WTC11 (cell line): ENCODE data around the gene NDOR1. TPM values are rescaled to one million over a fixed set of nuclear protein-coding genes. Genes with fewer than 3 reads are reported as not detected.

Experiments
- ATF1 ChIP-seq: sonication (generic); formaldehyde crosslinking; IDR thresholded peaks from 2 replicates; pipeline ENCODE4 v1.8.1; 2023; ENCODE audit warnings: mild to moderate bottlenecking, moderate library complexity, missing genetic modification reagents
- CREB1 ChIP-seq: sonication (generic); formaldehyde crosslinking; IDR thresholded peaks from 2 replicates; pipeline ENCODE4 v1.8.0; 2023; ENCODE audit warnings: mild to moderate bottlenecking, missing genetic modification reagents
- ERG ChIP-seq: fragments of 250-450 bp; sonication (Bioruptor Pico); IDR thresholded peaks from 2 replicates; pipeline ENCODE4 v1.8.0; 2021; ENCODE audit warnings: mild to moderate bottlenecking
- FOXJ3 ChIP-seq: sonication (generic); formaldehyde crosslinking; IDR thresholded peaks from 2 replicates; pipeline ENCODE4 v1.9.0; 2021; ENCODE audit warnings: missing genetic modification reagents, mild to moderate bottlenecking, borderline replicate concordance
- FOXK1 ChIP-seq: sonication (generic); formaldehyde crosslinking; IDR thresholded peaks from 2 replicates; pipeline ENCODE4 v1.8.0; 2022; ENCODE audit warnings: mild to moderate bottlenecking, moderate library complexity, missing genetic modification reagents
- GRHL2 ChIP-seq: fragments of 250-450 bp; sonication (Bioruptor Pico); IDR thresholded peaks from 2 replicates; pipeline ENCODE4 v1.8.0; 2022; ENCODE audit warnings: mild to moderate bottlenecking, moderate library complexity; ENCODE audit not compliant: insufficient replicate concordance, severe bottlenecking
- HMGA2 ChIP-seq: fragments of 250-450 bp; sonication (Bioruptor Pico); IDR thresholded peaks from 2 replicates; pipeline ENCODE4 v1.4.0; 2021; ENCODE audit warnings: mild to moderate bottlenecking, moderate library complexity
- IRF2 ChIP-seq: sonication (generic); formaldehyde crosslinking; IDR thresholded peaks from 2 replicates; pipeline ENCODE4 v1.8.0; 2022; ENCODE audit warnings: low read depth, missing genetic modification reagents, borderline replicate concordance
- MYBL2 ChIP-seq: sonication (generic); formaldehyde crosslinking; IDR thresholded peaks from 2 replicates; pipeline ENCODE4 v1.8.1; 2023; ENCODE audit warnings: mild to moderate bottlenecking, moderate library complexity, missing genetic modification reagents
- NR1H2 ChIP-seq: sonication (generic); formaldehyde crosslinking; IDR thresholded peaks from 2 replicates; pipeline ENCODE4 v1.9.0; 2021; ENCODE audit warnings: mild to moderate bottlenecking, moderate library complexity, missing genetic modification reagents
- NR2C2 ChIP-seq: sonication (generic); formaldehyde crosslinking; IDR thresholded peaks from 2 replicates; pipeline ENCODE4 v1.8.0; 2022; ENCODE audit warnings: mild to moderate bottlenecking, missing genetic modification reagents
- RORB ChIP-seq: fragments of 250-450 bp; sonication (Bioruptor Pico); IDR thresholded peaks from 2 replicates; pipeline ENCODE4 v1.9.0; 2021; ENCODE audit warnings: mild to moderate bottlenecking
- USF2 ChIP-seq: sonication (generic); formaldehyde crosslinking; IDR thresholded peaks from 2 replicates; pipeline ENCODE4 v1.8.1; 2023; ENCODE audit warnings: mild to moderate bottlenecking, missing genetic modification reagents, moderate library complexity
- ZBTB43 ChIP-seq: sonication (generic); formaldehyde crosslinking; IDR thresholded peaks from 2 replicates; pipeline ENCODE4 v1.8.1; 2023; ENCODE audit warnings: mild to moderate bottlenecking, missing genetic modification reagents
- ZNF263 ChIP-seq: sonication (generic); formaldehyde crosslinking; IDR thresholded peaks from 2 replicates; pipeline ENCODE4 v1.8.1; 2022; ENCODE audit warnings: low read depth, mild to moderate bottlenecking, moderate library complexity, missing genetic modification reagents
- ZNF671 ChIP-seq: fragments of 250-450 bp; sonication (Bioruptor Pico); IDR thresholded peaks from 2 replicates; pipeline ENCODE4 v1.8.0; 2021; ENCODE audit warnings: mild to moderate bottlenecking
- total RNA-seq: library from RNA; stranded (reverse); gene quantifications from 3 replicates; pipeline ENCODE4 v1.2.3, GENCODE V29; 2021
- TF ChIP-seq, protein P1 (sequence below): sonication (generic); formaldehyde crosslinking; IDR thresholded peaks from 2 replicates; pipeline ENCODE4 v1.8.0; 2023; ENCODE audit warnings: missing genetic modification reagents, mild to moderate bottlenecking, borderline replicate concordance
- TF ChIP-seq, protein P2 (sequence below): fragments of 250-450 bp; sonication (Bioruptor Pico); IDR thresholded peaks from 2 replicates; pipeline ENCODE4 v1.9.0; 2021; ENCODE audit warnings: mild to moderate bottlenecking, borderline replicate concordance
- TF ChIP-seq, protein P3 (sequence below): sonication (generic); formaldehyde crosslinking; IDR thresholded peaks from 2 replicates; pipeline ENCODE4 v1.8.0; 2022; ENCODE audit warnings: mild to moderate bottlenecking, missing genetic modification reagents
- TF ChIP-seq, protein P4 (sequence below): sonication (generic); formaldehyde crosslinking; IDR thresholded peaks from 2 replicates; pipeline ENCODE4 v1.8.1; 2023; ENCODE audit warnings: mild to moderate bottlenecking, missing genetic modification reagents
- TF ChIP-seq, protein P5 (sequence below): sonication (generic); formaldehyde crosslinking; IDR thresholded peaks from 2 replicates; pipeline ENCODE4 v1.8.0; 2023; ENCODE audit warnings: missing genetic modification reagents

NDOR1 gene
- total RNA-seq, 1 experiment from 2014 or later = 49.0 TPM

DNA sequence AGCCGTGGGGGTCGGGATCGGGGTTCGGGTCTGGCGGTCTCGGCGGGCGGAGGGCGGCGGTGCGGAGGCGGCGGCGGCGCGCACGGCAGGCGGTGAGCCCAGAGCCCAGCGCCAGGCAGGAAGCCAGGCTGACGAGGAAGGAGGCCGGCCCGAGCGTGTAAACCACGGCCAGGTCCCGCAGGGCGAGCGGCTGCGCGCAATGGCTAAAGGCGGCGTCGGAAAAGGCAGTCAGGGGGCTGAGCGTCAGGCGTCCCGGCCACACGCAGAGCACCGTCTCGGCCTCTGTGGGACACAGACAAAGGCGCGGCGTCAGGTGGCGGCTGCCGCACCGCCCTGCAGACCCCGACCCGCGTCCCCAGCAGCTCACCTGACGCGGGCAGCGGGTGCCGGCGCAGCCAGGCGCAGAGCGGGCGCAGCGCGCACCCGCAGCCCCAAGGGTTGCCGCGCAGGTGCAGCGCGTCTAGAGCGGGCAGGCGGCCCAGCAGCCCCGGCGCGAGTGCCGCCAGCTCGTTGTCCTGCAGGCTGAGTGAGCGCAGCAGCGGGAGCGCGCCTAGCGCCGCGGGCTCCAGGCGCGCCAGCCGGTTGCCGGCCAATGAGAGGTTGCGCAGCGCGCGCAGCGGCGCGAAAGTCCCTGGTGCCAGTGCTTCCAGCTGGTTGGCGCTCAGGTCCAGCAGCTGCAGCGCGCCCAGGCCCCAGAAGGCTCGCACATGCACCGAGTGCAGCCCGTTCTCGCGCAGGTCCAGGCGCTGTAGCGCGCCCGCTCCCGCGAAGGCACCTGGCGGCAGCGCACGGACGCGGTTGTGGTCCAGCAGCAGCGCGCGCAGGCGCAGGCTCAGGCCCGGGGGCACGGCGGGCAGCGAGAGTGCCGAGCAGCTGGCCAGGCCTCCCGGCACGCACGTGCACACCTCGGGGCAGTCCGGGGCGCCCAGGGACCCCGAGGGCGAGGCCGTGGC, 36.3 kb upstream of the NDOR1 start (continued):
- TF ChIP-seq, protein P1, sequence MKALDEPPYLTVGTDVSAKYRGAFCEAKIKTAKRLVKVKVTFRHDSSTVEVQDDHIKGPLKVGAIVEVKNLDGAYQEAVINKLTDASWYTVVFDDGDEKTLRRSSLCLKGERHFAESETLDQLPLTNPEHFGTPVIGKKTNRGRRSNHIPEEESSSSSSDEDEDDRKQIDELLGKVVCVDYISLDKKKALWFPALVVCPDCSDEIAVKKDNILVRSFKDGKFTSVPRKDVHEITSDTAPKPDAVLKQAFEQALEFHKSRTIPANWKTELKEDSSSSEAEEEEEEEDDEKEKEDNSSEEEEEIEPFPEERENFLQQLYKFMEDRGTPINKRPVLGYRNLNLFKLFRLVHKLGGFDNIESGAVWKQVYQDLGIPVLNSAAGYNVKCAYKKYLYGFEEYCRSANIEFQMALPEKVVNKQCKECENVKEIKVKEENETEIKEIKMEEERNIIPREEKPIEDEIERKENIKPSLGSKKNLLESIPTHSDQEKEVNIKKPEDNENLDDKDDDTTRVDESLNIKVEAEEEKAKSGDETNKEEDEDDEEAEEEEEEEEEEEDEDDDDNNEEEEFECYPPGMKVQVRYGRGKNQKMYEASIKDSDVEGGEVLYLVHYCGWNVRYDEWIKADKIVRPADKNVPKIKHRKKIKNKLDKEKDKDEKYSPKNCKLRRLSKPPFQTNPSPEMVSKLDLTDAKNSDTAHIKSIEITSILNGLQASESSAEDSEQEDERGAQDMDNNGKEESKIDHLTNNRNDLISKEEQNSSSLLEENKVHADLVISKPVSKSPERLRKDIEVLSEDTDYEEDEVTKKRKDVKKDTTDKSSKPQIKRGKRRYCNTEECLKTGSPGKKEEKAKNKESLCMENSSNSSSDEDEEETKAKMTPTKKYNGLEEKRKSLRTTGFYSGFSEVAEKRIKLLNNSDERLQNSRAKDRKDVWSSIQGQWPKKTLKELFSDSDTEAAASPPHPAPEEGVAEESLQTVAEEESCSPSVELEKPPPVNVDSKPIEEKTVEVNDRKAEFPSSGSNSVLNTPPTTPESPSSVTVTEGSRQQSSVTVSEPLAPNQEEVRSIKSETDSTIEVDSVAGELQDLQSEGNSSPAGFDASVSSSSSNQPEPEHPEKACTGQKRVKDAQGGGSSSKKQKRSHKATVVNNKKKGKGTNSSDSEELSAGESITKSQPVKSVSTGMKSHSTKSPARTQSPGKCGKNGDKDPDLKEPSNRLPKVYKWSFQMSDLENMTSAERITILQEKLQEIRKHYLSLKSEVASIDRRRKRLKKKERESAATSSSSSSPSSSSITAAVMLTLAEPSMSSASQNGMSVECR (CRISPR knock-in tag) = peak; percentile 90; the same call in 1 of the 2 replicates
- TF ChIP-seq, protein P2, sequence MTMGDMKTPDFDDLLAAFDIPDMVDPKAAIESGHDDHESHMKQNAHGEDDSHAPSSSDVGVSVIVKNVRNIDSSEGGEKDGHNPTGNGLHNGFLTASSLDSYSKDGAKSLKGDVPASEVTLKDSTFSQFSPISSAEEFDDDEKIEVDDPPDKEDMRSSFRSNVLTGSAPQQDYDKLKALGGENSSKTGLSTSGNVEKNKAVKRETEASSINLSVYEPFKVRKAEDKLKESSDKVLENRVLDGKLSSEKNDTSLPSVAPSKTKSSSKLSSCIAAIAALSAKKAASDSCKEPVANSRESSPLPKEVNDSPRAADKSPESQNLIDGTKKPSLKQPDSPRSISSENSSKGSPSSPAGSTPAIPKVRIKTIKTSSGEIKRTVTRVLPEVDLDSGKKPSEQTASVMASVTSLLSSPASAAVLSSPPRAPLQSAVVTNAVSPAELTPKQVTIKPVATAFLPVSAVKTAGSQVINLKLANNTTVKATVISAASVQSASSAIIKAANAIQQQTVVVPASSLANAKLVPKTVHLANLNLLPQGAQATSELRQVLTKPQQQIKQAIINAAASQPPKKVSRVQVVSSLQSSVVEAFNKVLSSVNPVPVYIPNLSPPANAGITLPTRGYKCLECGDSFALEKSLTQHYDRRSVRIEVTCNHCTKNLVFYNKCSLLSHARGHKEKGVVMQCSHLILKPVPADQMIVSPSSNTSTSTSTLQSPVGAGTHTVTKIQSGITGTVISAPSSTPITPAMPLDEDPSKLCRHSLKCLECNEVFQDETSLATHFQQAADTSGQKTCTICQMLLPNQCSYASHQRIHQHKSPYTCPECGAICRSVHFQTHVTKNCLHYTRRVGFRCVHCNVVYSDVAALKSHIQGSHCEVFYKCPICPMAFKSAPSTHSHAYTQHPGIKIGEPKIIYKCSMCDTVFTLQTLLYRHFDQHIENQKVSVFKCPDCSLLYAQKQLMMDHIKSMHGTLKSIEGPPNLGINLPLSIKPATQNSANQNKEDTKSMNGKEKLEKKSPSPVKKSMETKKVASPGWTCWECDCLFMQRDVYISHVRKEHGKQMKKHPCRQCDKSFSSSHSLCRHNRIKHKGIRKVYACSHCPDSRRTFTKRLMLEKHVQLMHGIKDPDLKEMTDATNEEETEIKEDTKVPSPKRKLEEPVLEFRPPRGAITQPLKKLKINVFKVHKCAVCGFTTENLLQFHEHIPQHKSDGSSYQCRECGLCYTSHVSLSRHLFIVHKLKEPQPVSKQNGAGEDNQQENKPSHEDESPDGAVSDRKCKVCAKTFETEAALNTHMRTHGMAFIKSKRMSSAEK (CRISPR knock-in tag) = no peak
- TF ChIP-seq GRHL2 (CRISPR knock-in tag) (no peak), RORB (no peak), USF2 (CRISPR knock-in tag) (peak; percentile 48; the same call in 1 of the 2 replicates), IRF2 (CRISPR knock-in tag) (0 out of 2 replicates have a peak, but pooled peaks have one; percentile 44), FOXK1 (peak; percentile 85; the same call in 1 of the 2 replicates), NR2C2 (CRISPR knock-in tag) (0 out of 2 replicates have a peak, but pooled peaks have one; percentile 11), ZNF263 (CRISPR knock-in tag) (no peak), ZBTB43 (no peak), ATF1 (CRISPR knock-in tag) (no peak), MYBL2 (CRISPR knock-in tag) (0 out of 2 replicates have a peak, but pooled peaks have one; percentile 13), FOXJ3 (no peak), ERG (CRISPR knock-in tag) (no peak), HMGA2 (CRISPR knock-in tag) (no peak), CREB1 (CRISPR knock-in tag) (no peak), ZNF671 (CRISPR knock-in tag) (no peak), NR1H2 (no peak)
- TF ChIP-seq, protein P3, sequence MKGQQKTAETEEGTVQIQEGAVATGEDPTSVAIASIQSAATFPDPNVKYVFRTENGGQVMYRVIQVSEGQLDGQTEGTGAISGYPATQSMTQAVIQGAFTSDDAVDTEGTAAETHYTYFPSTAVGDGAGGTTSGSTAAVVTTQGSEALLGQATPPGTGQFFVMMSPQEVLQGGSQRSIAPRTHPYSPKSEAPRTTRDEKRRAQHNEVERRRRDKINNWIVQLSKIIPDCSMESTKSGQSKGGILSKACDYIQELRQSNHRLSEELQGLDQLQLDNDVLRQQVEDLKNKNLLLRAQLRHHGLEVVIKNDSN (CRISPR knock-in tag) = no peak
- TF ChIP-seq, protein P4, sequence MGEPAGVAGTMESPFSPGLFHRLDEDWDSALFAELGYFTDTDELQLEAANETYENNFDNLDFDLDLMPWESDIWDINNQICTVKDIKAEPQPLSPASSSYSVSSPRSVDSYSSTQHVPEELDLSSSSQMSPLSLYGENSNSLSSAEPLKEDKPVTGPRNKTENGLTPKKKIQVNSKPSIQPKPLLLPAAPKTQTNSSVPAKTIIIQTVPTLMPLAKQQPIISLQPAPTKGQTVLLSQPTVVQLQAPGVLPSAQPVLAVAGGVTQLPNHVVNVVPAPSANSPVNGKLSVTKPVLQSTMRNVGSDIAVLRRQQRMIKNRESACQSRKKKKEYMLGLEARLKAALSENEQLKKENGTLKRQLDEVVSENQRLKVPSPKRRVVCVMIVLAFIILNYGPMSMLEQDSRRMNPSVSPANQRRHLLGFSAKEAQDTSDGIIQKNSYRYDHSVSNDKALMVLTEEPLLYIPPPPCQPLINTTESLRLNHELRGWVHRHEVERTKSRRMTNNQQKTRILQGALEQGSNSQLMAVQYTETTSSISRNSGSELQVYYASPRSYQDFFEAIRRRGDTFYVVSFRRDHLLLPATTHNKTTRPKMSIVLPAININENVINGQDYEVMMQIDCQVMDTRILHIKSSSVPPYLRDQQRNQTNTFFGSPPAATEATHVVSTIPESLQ = no peak
- TF ChIP-seq, protein P5, sequence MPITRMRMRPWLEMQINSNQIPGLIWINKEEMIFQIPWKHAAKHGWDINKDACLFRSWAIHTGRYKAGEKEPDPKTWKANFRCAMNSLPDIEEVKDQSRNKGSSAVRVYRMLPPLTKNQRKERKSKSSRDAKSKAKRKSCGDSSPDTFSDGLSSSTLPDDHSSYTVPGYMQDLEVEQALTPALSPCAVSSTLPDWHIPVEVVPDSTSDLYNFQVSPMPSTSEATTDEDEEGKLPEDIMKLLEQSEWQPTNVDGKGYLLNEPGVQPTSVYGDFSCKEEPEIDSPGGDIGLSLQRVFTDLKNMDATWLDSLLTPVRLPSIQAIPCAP (CRISPR knock-in tag) = peak; percentile 75
